HepG2 (cell line): ENCODE data around the gene GAS2. TPM values are rescaled to one million over a fixed set of nuclear protein-coding genes. Genes with fewer than 3 reads are reported as not detected.
A peak's percentile ranks its signal among the peaks of the same experiment; 100 is the strongest.

ENCODE experiments used
- ATAC-seq: fragments of 200-7000 bp; cut with Tn5 transposase; 3 replicates; pipeline ENCODE4 v1.9.1; 2020; ENCODE audit warnings: mild to moderate bottlenecking, moderate library complexity
- BruUV-seq: library from RNA; stranded (reverse); fragments of 400-500 nt; replicated peaks from 2 replicates; lab custom pipeline; 2021; lab: Mats Ljungman, UMichigan
- CTCF ChIA-PET: fragments of 300-600 bp; formaldehyde crosslinking; extraction: SDS; loops from one replicate; lab custom pipeline; 2021; ENCODE audit warnings: low total read pairs, inconsistent platforms, low intra/inter-chr PET ratio; lab: Yijun Ruan, JAX
- POLR2A ChIA-PET: fragments of 350-600 bp; sonication (Branson Sonifier 250); formaldehyde crosslinking; loops from one replicate; lab custom pipeline; 2020; ENCODE audit warnings: antibody characterized with exemption, inconsistent platforms; lab: Yijun Ruan, JAX
- DNase-seq: peaks from one replicate; pipeline ENCODE4 v3.0.0-alpha.2; 2015; ENCODE audit warnings: low spot score
- FAIRE-seq: peaks from 3 replicates; lab custom pipeline; 2011; peaks lifted over from hg19 to GRCh38; lab: Jason Lieb, UNC
- H2AFZ ChIP-seq: one replicate; pipeline ENCODE4 v1.6.1; 2011; ENCODE audit warnings: low read length, inconsistent platforms
- H3K27ac ChIP-seq: fragments of 300-600 bp; 3 replicates; pipeline ENCODE4 v1.8.0; 2011; ENCODE audit warnings: mixed run types, mild to moderate bottlenecking, mixed read lengths, low read length, inconsistent platforms; ENCODE audit not compliant: insufficient read depth; ENCODE audit errors: extremely low read length
- H3K27me3 ChIP-seq, 2 experiments: fragments of 200-600 bp in 1 of 2; 2 replicates in 1 of 2; 3 replicates in 1 of 2; pipeline versions ENCODE4 v1.6.0 to v1.8.0; 2011; ENCODE audit warnings: low read length in 2 of 2, mild to moderate bottlenecking in 2 of 2, moderate library complexity in 2 of 2, inconsistent platforms in 1 of 2; ENCODE audit not compliant: insufficient read depth in 2 of 2, control insufficient read depth in 1 of 2
- H3K36me3 ChIP-seq, 2 experiments: fragments of 200-600 bp in 1 of 2; replicated peaks in 1 of 2; 2 replicates in 1 of 2; 3 replicates in 1 of 2; pipeline versions ENCODE4 v1.5.1 to v1.8.0; 2011; ENCODE audit warnings: low read length in 2 of 2, inconsistent platforms in 1 of 2; ENCODE audit not compliant: insufficient read depth in 2 of 2, control insufficient read depth in 1 of 2
- H3K4me1 ChIP-seq: 2 replicates; pipeline ENCODE4 v1.5.1; 2012; ENCODE audit warnings: low read length, inconsistent platforms; ENCODE audit not compliant: insufficient read depth
- H3K4me2 ChIP-seq: 2 replicates; pipeline ENCODE4 v1.6.0; 2011; ENCODE audit warnings: low read depth, low read length, inconsistent platforms
- H3K4me3 ChIP-seq, 3 experiments: fragments of 200-600 bp in 1 of 3; sonication (generic), shearing (Covaris generic) in 1 of 3; replicated peaks in 1 of 3; 2 replicates each; pipeline ENCODE4 v1.5.1; 2011 to 2016; ENCODE audit warnings: low read length in 3 of 3, inconsistent platforms in 2 of 3, low read depth in 2 of 3, mild to moderate bottlenecking in 2 of 3, control low read depth in 1 of 3, mixed read lengths in 1 of 3; ENCODE audit not compliant: insufficient read depth in 1 of 3
- H3K79me2 ChIP-seq: one replicate; pipeline ENCODE4 v1.6.1; 2011; ENCODE audit warnings: low read length, inconsistent platforms; ENCODE audit not compliant: insufficient read depth
- H3K9ac ChIP-seq: 2 replicates; pipeline ENCODE4 v1.6.0; 2011; ENCODE audit warnings: mild to moderate bottlenecking, low read depth, low read length, inconsistent platforms; ENCODE audit not compliant: insufficient read depth
- H3K9me3 ChIP-seq: 2 replicates; pipeline ENCODE4 v1.5.1; 2012; ENCODE audit warnings: mild to moderate bottlenecking, low read length
- H4K20me1 ChIP-seq: 2 replicates; pipeline ENCODE4 v1.6.0; 2011; ENCODE audit warnings: inconsistent platforms, mild to moderate bottlenecking, low read length, moderate library complexity; ENCODE audit not compliant: insufficient read depth
- CBX2 ChIP-seq, 2 experiments: fragments of 200-600 bp in 1 of 2; sonication (generic); formaldehyde crosslinking in 1 of 2; IDR thresholded peaks; 2 replicates each; pipeline versions ENCODE4 v1.7.0 to v1.8.1; 2018 to 2022; ENCODE audit warnings: low read depth in 2 of 2, low read length in 1 of 2, mild to moderate bottlenecking in 1 of 2, missing genetic modification reagents in 1 of 2
- CHD2 ChIP-seq: IDR thresholded peaks from 2 replicates; pipeline ENCODE4 v1.6.1; 2011; ENCODE audit warnings: low read depth, low read length, improper control_type of control experiment
- CREB1 ChIP-seq, 2 experiments: fragments of 450-650 bp in 1 of 2; IDR thresholded peaks; 2 replicates each; pipeline ENCODE4 v1.6.1; 2016 to 2017; ENCODE audit warnings: control low read depth in 1 of 2, mild to moderate bottlenecking in 1 of 2, missing compliant biosample characterization in 1 of 2, missing genetic modification characterization in 1 of 2
- FLYWCH1 ChIP-seq: sonication (generic); formaldehyde crosslinking; IDR thresholded peaks from 2 replicates; pipeline ENCODE4 v1.8.1; 2023; ENCODE audit warnings: mild to moderate bottlenecking, missing genetic modification reagents
- KDM6A ChIP-seq: IDR thresholded peaks from 2 replicates; pipeline ENCODE4 v1.6.1; 2016; ENCODE audit warnings: low read depth
- REPIN1 ChIP-seq: sonication (generic); formaldehyde crosslinking; IDR thresholded peaks from 2 replicates; pipeline ENCODE4 v1.8.0; 2022; ENCODE audit warnings: missing genetic modification reagents, low read depth, mild to moderate bottlenecking, borderline replicate concordance
- ZNF7 ChIP-seq: IDR thresholded peaks from 2 replicates; pipeline ENCODE4 v1.6.1; 2016; ENCODE audit warnings: missing biosample characterization, missing genetic modification reagents
- ZZZ3 ChIP-seq: sonication (generic); formaldehyde crosslinking; IDR thresholded peaks from 2 replicates; pipeline ENCODE4 v1.4.0; 2020; ENCODE audit warnings: missing genetic modification reagents, mild to moderate bottlenecking, borderline replicate concordance
- WGBS: methylation state at CpG from one replicate; pipeline ENCODE4 v1.1.6; 2017; ENCODE audit warnings: low lambda C conversion rate; 5-methylcytosine and 5-hydroxymethylcytosine counted together
- in situ Hi-C: cut with HindIII; loops from 2 replicates; pipeline ENCODE4 v1.10.0; 2017; ENCODE audit warnings: low pct_unique_long_range_greater_than_20kb; ENCODE audit not compliant: extremely low pct_ligation_motif_present
- intact Hi-C: fragments of 100-400 bp; cut with micrococcal nuclease; formaldehyde crosslinking; loops from one replicate; pipeline ENCODE4 v1.10.0; 2022; ENCODE audit not compliant: unreplicated experiment
- polyA plus RNA-seq, 8 experiments: library from polyadenylated mRNA; depleted of rRNA in 3 of 8; stranded (reverse) in 7 of 8; unstranded in 1 of 8; fragments of >200 nt; fragmentation: Illumina TruSeq in 4 of 8; extraction: Trizol in 4 of 8; gene quantifications; 2 replicates each; pipeline versions ENCODE4 v1.2.1 to v1.2.3, GENCODE V29; 2011 to 2016; ENCODE audit warnings: low read depth in 4 of 8, missing spikeins in 1 of 8, mixed read lengths in 1 of 8; ENCODE audit not compliant: insufficient read depth in 1 of 8
- total RNA-seq, 5 experiments: library from RNA; depleted of rRNA; stranded (reverse); fragments of >200 nt; fragmentation: Illumina TruSeq; extraction: Trizol; gene quantifications; 2 replicates each; pipeline ENCODE4 v1.2.3, GENCODE V29; 2016; ENCODE audit warnings: low read depth in 1 of 5

The GAS2 gene
- total and polyA plus RNA-seq, 2 of the 13 experiments (the other 11 are each of a cell fraction or from before 2014, with no cell fraction given): 26.0 to 85.1 TPM

DNA sequence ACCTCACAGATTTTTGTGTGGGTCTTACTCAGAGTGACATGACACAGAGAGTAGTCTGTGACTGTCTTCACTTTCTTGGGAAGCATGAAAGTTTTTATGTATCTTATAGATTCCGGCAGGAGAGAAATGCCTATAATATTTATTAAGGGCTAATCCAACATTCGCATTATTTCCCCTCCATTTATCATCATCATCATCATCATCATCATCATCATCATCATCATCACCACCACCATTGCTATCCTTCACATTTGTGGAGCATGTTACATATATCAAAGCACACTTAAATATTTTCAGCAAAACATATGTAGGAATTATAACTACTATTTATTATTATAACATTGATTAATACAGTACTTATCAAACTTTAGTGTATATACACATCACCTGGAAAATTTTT is 66.2 kb downstream of the GAS2 start:
- H3K27me3 ChIP-seq: no peaks in the 10 kb centered on the region
- no peak overlapping the region for H3K27ac ChIP-seq
- H4K20me1 ChIP-seq: no peaks in the 10 kb centered on the region
- no peak overlapping the region for H2AFZ ChIP-seq
- H3K9ac ChIP-seq: no peak overlapping the region
- FAIRE-seq (no peak), DNase-seq (no peak), ATAC-seq (no peak)
- POLR2A ChIA-PET: no interaction called here
- 98% methylated on average over 2 of the region's 2 CpGs for WGBS
- no peaks in the 10 kb centered on the region for H3K36me3 ChIP-seq
- BruUV-seq: no TSS peak
- H3K9me3 ChIP-seq: no peaks in the 10 kb centered on the region
- H3K4me2 ChIP-seq: no peak overlapping the region
- CTCF ChIA-PET: no interaction called here
- peaks cover 10% of the 10 kb centered on the region for H3K4me1 ChIP-seq
- no peak overlapping the region for H3K4me3 ChIP-seq
- no peak for TF ChIP-seq CBX2 (IDR thresholded peaks at IDR 0.05; ENCODE audit: low read depth, low read length)
- no peak for TF ChIP-seq CBX2 (CRISPR knock-in tag; IDR thresholded peaks at IDR 0.05; ENCODE audit: low read depth)
- no peak for TF ChIP-seq KDM6A (CRISPR knock-in tag)
- TF ChIP-seq CHD2: no peak
- no peak for TF ChIP-seq ZZZ3 (CRISPR knock-in tag)
- TF ChIP-seq CREB1 (IDR thresholded peaks at IDR 0.05): peak; percentile 67
- TF ChIP-seq CREB1 (CRISPR knock-in tag; IDR thresholded peaks at IDR 0.05): no peak
- TF ChIP-seq ZNF7 (CRISPR knock-in tag): no peak
- no peak for TF ChIP-seq REPIN1 (CRISPR knock-in tag)
- no peak for TF ChIP-seq FLYWCH1 (CRISPR knock-in tag)
- no peaks in the 10 kb centered on the region for H3K79me2 ChIP-seq
- in situ Hi-C loops (no loop called here), intact Hi-C loops (no loop called here)
